GM15510 (cell line): ENCODE measurements around the gene FAF1.

ENCODE experiments used
- POLR2A ChIP-seq: IDR thresholded peaks from 3 replicates; pipeline ENCODE4 v1.6.1; 2011; ENCODE audit warnings: borderline replicate concordance; ENCODE audit not compliant: insufficient read length; ENCODE audit errors: extremely low read depth

The FAF1 gene

GRCh38 chr1:50419192-50419906, 540.7 kb downstream of the FAF1 start:
- TF ChIP-seq POLR2A: no peak

DNA sequence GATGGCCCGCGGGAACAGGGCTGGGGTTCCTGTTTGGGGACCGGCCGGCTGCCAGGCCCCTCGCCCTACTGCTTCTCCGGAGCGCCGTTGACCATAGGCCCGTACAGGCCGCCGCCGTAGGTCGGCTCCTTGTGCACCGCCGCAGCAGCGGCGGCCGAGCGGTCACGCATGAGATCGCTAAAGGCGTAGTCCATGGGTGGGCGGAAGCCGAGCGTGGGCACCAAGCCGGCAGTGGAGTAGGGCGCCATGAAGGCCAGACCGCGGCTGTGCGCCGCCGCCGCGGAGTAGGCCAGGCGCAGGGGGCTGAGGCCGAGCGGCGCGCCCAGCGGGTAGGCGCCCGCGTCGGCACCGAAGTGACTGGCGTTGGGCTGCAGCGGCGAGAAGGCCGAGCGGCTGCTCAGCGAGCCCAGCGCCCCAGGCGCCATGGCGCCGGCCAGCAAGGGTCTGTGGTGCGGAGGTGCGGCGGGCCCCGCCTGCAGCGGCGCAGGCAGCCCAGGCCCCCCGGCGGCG, 541.4 kb downstream of the FAF1 start:
- TF ChIP-seq POLR2A: no peak

DNA sequence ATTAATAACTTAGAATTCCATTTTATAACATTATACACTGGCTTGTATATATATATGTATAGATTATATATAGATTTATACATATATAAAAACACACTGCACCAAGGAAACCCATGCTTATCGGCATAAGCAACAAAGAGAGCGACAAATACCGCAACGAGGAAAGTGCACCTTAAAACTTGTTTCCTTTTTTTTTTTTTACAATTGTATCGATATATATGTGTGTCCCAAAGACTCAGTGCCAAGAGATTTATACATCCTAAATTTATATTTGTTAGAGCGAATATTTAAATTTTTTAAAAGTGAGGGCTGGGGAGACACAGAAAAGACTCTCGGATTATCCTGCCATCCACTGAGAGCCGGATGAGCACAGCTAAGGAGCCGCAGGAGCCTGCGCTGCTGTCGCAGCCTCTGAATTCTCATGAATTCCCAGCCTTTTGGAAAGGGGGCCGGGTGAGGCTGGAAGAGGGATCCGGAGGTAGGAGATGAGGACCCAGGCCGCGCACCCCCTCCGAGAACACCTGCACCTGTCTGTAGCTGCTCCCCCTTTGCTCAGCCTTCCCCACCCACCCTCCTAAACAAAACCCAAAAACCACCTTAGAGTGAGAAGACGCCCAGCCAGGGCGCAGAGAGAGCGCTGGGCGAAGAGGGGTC, 542.0 kb downstream of the FAF1 start:
- TF ChIP-seq POLR2A: no peak

GRCh38 chr1:50417507-50417906, 542.6 kb downstream of the FAF1 start:
- no peak for TF ChIP-seq POLR2A

GRCh38 chr1:50416553-50417453, 543.3 kb downstream of the FAF1 start:
- no peak for TF ChIP-seq POLR2A

DNA sequence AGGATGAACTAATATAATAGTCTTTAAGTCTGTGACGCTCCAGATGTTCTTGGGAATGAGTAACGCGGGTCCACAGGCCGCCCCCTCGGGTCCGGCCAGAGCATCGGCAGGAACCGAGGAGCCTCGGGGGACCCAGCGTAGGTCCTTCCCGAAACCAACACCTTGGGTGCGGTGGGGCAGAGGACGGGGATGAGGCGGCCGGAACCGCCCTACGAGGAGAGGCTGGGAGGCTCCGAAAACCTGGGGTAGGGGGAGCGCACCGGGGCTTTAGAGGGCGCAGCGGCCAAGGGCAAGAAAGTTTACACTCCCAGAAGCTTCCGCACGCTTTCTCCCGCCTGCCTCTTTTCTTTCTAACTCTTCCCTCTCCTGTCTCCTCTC, 543.9 kb downstream of the FAF1 start:
- TF ChIP-seq POLR2A: no peak

GRCh38 chr1:50415235-50416149, 544.6 kb downstream of the FAF1 start:
- TF ChIP-seq POLR2A: no peak

GRCh38 chr1:50414853-50415234, 545.2 kb downstream of the FAF1 start:
- no peak for TF ChIP-seq POLR2A

GRCh38 chr1:50412813-50413476, 547.1 kb downstream of the FAF1 start:
- TF ChIP-seq POLR2A: no peak

GRCh38 chr1:50405814-50406213, 554.3 kb downstream of the FAF1 start:
- TF ChIP-seq POLR2A: no peak

GRCh38 chr1:50393522-50394120, 566.4 kb downstream of the FAF1 start:
- TF ChIP-seq POLR2A: no peak
